HL-60 (cell line): ENCODE measurements around the gene RPS24.

ENCODE experiments used
- DNase-seq, 2 experiments: peaks; one replicate each; pipeline ENCODE4 v3.0.0-alpha.2; 2010 to 2020; ENCODE audit warnings: low read depth in 1 of 2, low spot score in 1 of 2
- H3K27ac ChIP-seq: fragments of 250-450 bp; sonication (Bioruptor Pico); replicated peaks from 2 replicates; pipeline ENCODE4 v1.5.1; 2020; ENCODE audit warnings: mild to moderate bottlenecking, moderate library complexity
- H3K27me3 ChIP-seq: fragments of 250-450 bp; sonication (Bioruptor Pico); 2 replicates; pipeline ENCODE4 v1.5.1; 2021; ENCODE audit warnings: mild to moderate bottlenecking, moderate library complexity; ENCODE audit not compliant: insufficient read depth, poor library complexity, severe bottlenecking
- H3K4me3 ChIP-seq: replicated peaks from 2 replicates; pipeline ENCODE4 v1.5.1; 2011; ENCODE audit warnings: mild to moderate bottlenecking, control low read depth, low read length; ENCODE audit not compliant: insufficient read depth
- GABPA ChIP-seq: IDR thresholded peaks from 2 replicates; pipeline ENCODE4 v1.6.1; 2012; ENCODE audit warnings: low read depth
- POLR2AphosphoS5 ChIP-seq: IDR thresholded peaks from 2 replicates; pipeline ENCODE4 v1.6.1; 2012; ENCODE audit warnings: low read depth
- SPI1 ChIP-seq: IDR thresholded peaks from 2 replicates; pipeline ENCODE4 v1.6.1; 2012; ENCODE audit warnings: low read depth, mild to moderate bottlenecking, borderline replicate concordance
- TF ChIP-seq, protein P1 (sequence below): IDR thresholded peaks from one replicate; pipeline ENCODE4 v1.5.1; 2011; ENCODE audit warnings: low read length, control low read depth, inconsistent platforms; ENCODE audit not compliant: insufficient read depth
- TF ChIP-seq, protein P2 (sequence below): IDR thresholded peaks from 2 replicates; pipeline ENCODE4 v1.6.1; 2012; ENCODE audit warnings: low read depth; ENCODE audit not compliant: insufficient replicate concordance

The RPS24 gene

DNA sequence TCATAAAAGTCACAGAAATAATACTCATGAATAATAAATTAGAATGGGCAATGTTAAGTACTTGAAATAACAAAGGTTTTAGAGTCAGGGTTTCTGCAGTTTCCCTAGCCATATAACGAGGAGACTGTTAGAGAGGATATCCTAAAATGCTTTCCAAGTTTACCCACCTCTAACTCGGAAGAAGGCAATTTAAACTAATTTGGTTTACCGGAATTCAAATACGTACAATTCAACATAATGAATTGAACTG, 351 bp upstream of the RPS24 start:
- Histone ChIP-seq H3K4me3 (peak overlapping the region; percentile 83), H3K27me3 (no peaks in the 10 kb centered on the region), H3K27ac (peak overlapping the region; percentile 53)
- no peak for DNase-seq
- TF ChIP-seq, protein P1, sequence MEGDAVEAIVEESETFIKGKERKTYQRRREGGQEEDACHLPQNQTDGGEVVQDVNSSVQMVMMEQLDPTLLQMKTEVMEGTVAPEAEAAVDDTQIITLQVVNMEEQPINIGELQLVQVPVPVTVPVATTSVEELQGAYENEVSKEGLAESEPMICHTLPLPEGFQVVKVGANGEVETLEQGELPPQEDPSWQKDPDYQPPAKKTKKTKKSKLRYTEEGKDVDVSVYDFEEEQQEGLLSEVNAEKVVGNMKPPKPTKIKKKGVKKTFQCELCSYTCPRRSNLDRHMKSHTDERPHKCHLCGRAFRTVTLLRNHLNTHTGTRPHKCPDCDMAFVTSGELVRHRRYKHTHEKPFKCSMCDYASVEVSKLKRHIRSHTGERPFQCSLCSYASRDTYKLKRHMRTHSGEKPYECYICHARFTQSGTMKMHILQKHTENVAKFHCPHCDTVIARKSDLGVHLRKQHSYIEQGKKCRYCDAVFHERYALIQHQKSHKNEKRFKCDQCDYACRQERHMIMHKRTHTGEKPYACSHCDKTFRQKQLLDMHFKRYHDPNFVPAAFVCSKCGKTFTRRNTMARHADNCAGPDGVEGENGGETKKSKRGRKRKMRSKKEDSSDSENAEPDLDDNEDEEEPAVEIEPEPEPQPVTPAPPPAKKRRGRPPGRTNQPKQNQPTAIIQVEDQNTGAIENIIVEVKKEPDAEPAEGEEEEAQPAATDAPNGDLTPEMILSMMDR, result no peak
- TF ChIP-seq, protein P2, sequence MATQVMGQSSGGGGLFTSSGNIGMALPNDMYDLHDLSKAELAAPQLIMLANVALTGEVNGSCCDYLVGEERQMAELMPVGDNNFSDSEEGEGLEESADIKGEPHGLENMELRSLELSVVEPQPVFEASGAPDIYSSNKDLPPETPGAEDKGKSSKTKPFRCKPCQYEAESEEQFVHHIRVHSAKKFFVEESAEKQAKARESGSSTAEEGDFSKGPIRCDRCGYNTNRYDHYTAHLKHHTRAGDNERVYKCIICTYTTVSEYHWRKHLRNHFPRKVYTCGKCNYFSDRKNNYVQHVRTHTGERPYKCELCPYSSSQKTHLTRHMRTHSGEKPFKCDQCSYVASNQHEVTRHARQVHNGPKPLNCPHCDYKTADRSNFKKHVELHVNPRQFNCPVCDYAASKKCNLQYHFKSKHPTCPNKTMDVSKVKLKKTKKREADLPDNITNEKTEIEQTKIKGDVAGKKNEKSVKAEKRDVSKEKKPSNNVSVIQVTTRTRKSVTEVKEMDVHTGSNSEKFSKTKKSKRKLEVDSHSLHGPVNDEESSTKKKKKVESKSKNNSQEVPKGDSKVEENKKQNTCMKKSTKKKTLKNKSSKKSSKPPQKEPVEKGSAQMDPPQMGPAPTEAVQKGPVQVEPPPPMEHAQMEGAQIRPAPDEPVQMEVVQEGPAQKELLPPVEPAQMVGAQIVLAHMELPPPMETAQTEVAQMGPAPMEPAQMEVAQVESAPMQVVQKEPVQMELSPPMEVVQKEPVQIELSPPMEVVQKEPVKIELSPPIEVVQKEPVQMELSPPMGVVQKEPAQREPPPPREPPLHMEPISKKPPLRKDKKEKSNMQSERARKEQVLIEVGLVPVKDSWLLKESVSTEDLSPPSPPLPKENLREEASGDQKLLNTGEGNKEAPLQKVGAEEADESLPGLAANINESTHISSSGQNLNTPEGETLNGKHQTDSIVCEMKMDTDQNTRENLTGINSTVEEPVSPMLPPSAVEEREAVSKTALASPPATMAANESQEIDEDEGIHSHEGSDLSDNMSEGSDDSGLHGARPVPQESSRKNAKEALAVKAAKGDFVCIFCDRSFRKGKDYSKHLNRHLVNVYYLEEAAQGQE, result no peak
- no peak for TF ChIP-seq SPI1
- no peak for TF ChIP-seq POLR2AphosphoS5
- no peak for TF ChIP-seq GABPA

DNA sequence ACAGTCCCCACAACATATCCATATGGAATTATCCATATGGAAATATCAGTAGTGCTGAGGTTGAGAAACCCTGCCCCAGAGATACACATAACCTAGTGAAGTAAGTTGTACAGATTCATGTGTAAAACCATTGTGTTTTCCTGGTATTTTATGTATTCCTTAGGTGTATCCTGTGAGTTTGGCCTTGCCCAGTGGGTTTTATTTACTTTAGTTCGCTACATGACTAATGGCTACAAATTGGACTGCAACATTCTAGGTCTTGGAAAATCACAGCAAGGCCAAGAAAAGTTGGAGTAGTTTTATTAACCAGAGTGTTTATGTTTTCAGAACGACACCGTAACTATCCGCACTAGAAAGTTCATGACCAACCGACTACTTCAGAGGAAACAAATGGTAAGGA, 1.4 kb downstream of the RPS24 start:
- DNase-seq, result no peak
- H3K27ac ChIP-seq, result peak overlapping the region; percentile 91

DNA sequence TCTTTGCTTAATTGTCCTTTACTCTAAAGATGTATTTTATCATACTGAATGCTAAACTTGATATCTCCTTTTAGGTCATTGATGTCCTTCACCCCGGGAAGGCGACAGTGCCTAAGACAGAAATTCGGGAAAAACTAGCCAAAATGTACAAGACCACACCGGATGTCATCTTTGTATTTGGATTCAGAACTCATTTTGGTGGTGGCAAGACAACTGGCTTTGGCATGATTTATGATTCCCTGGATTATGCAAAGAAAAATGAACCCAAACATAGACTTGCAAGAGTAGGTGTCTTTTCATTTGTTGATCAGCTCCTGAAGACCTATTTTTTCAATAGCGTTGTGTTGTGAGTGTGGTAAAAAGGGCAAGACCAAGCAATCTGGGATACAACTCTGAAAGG, 1.8 kb downstream of the RPS24 start:
- peak overlapping the region; percentile 91 for H3K27ac ChIP-seq
- no peaks in the 10 kb centered on the region for H3K27me3 ChIP-seq
- DNase-seq, result no peak
- TF ChIP-seq SPI1 (no peak), POLR2AphosphoS5 (no peak), GABPA (no peak)
- TF ChIP-seq, protein P1, result no peak
- TF ChIP-seq, protein P2, result no peak
- H3K4me3 ChIP-seq, result peak overlapping the region; percentile 83

More for the DNA sequence above, 1.4 kb downstream of the RPS24 start:
- TF ChIP-seq, protein P2, result no peak
- TF ChIP-seq GABPA (no peak), SPI1 (no peak), POLR2AphosphoS5 (no peak)
- TF ChIP-seq, protein P1, result no peak
- H3K27me3 ChIP-seq, result no peaks in the 10 kb centered on the region
- peak overlapping the region; percentile 83 for H3K4me3 ChIP-seq
